Kidney (tissue), 14 donors: ENCODE results near the gene COL26A1. TPM values are rescaled to one million over a fixed set of nuclear protein-coding genes. Genes with fewer than 3 reads are reported as not detected.

Experiments
- DNase-seq, 5 donors: peaks; one replicate each; pipeline ENCODE4 v3.0.0-alpha.2; 2013 to 2020
- FAIRE-seq: peaks from 2 replicates; lab custom pipeline; 2012; peaks lifted over from hg19 to GRCh38; lab: Jason Lieb, UNC
- H3K27ac ChIP-seq, 2 donors: one replicate each; pipeline ENCODE4 v1.7.0; 2013; ENCODE audit warnings: low read depth in 2 of 2, low read length in 2 of 2, inconsistent platforms in 1 of 2
- H3K27me3 ChIP-seq: one replicate; pipeline ENCODE4 v1.7.1; 2013; ENCODE audit warnings: low read length, inconsistent platforms; ENCODE audit not compliant: control insufficient read depth, insufficient read depth
- H3K36me3 ChIP-seq, 3 donors: one replicate each; pipeline versions ENCODE4 v1.7.0 to v1.7.1; 2013; ENCODE audit warnings: low read length in 3 of 3, control low read depth in 1 of 3, inconsistent platforms in 1 of 3; ENCODE audit not compliant: insufficient read depth in 3 of 3, control insufficient read depth in 2 of 3
- H3K4me1 ChIP-seq, 3 donors: one replicate each; pipeline versions ENCODE4 v1.7.0 to v1.7.1; 2013; ENCODE audit warnings: low read length in 3 of 3, inconsistent platforms in 1 of 3, low read depth in 1 of 3; ENCODE audit not compliant: control insufficient read depth in 2 of 3, insufficient read depth in 2 of 3
- H3K4me3 ChIP-seq, 3 donors: one replicate each; pipeline versions ENCODE4 v1.7.0 to v1.8.1; 2013; ENCODE audit warnings: low read length in 3 of 3, control low read depth in 1 of 3, inconsistent platforms in 1 of 3
- H3K9ac ChIP-seq, 3 donors: one replicate each; pipeline versions ENCODE4 v1.7.0 to v1.7.1; 2013; ENCODE audit warnings: low read length in 3 of 3, control low read depth in 1 of 3, inconsistent platforms in 1 of 3
- H3K9me3 ChIP-seq, 3 donors: one replicate each; pipeline versions ENCODE4 v1.7.0 to v1.7.1; 2013; ENCODE audit warnings: low read length in 3 of 3, control low read depth in 1 of 3, inconsistent platforms in 1 of 3; ENCODE audit not compliant: control insufficient read depth in 2 of 3, insufficient read depth in 1 of 3
- intact Hi-C: fragments of 100-400 bp; cut with DNase I; formaldehyde crosslinking; loops from one replicate; pipeline ENCODE4 v1.11.1; 2022
- polyA plus RNA-seq: library from polyadenylated mRNA; stranded (reverse); fragments of 350-450 nt; fragmentation: Illumina TruSeq; extraction: RNeasy Lipid Tissue Mini Kit (QIAGEN cat#74804); gene quantifications from one replicate; pipeline ENCODE4 v1.2.3, GENCODE V29; 2014; ENCODE audit warnings: low read depth, low replicate concordance; ENCODE audit not compliant: insufficient read depth
- total RNA-seq: library from RNA; stranded (reverse); fragmentation: NEBNext Ultra II Directional; extraction: Animal tissue kit (Norgen Biotek cat#: 25700); gene quantifications from one replicate; pipeline ENCODE4 v1.2.1, GENCODE V29; 2021
- TF ChIP-seq, protein P1 (sequence below): IDR thresholded peaks from 3 replicates; pipeline ENCODE4 v1.5.1; 2012; ENCODE audit warnings: mild to moderate bottlenecking, moderate library complexity, borderline replicate concordance; ENCODE audit not compliant: insufficient read depth; ENCODE audit errors: extremely low read depth
- donor health status: control.
- donor health status: control.
- donor health status: control.
- donor health status: control.
- donor health status: control.
- donor health status: DM: yes; HTN: yes; CAD: no.
- donor health status: Normal renal cell carcinoma (clear cell type).

Gene COL26A1
- total and polyA plus RNA-seq, 2 donors from 2014 or later = 1.2 to 3.5 TPM

DNA sequence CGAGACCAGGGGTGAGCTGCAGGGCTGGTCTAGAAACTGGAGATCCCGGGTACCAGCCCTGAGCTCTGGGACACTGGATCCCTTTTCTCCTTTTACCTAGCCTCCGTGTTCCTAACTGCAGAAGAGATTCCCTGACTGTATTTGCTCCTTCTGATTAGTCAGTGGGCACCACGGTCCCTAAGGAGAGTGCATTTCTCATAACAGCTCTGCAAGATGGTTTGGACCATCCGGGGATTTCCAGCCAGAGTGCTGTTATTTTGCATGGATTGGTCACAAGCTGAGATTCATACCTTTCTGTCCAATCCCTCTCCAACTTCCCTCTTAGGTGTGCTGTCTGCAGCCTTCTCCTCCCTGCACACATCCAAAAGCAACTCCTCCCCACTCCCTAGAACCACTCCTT lies 143.9 kb downstream of the COL26A1 start:
- H3K27me3 ChIP-seq = no peaks in the 10 kb centered on the region
- intact Hi-C loops = no loop called here
- no peak for DNase-seq
- H3K9me3 ChIP-seq = no peaks in the 10 kb centered on the region
- no peak overlapping the region for H3K9ac ChIP-seq
- no peak for FAIRE-seq
- no peak overlapping the region for H3K27ac ChIP-seq
- H3K4me1 ChIP-seq = no peaks in the 10 kb centered on the region
- no peak overlapping the region for H3K4me3 ChIP-seq
- TF ChIP-seq, protein P1, sequence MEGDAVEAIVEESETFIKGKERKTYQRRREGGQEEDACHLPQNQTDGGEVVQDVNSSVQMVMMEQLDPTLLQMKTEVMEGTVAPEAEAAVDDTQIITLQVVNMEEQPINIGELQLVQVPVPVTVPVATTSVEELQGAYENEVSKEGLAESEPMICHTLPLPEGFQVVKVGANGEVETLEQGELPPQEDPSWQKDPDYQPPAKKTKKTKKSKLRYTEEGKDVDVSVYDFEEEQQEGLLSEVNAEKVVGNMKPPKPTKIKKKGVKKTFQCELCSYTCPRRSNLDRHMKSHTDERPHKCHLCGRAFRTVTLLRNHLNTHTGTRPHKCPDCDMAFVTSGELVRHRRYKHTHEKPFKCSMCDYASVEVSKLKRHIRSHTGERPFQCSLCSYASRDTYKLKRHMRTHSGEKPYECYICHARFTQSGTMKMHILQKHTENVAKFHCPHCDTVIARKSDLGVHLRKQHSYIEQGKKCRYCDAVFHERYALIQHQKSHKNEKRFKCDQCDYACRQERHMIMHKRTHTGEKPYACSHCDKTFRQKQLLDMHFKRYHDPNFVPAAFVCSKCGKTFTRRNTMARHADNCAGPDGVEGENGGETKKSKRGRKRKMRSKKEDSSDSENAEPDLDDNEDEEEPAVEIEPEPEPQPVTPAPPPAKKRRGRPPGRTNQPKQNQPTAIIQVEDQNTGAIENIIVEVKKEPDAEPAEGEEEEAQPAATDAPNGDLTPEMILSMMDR = no peak
- H3K36me3 ChIP-seq = no peaks in the 10 kb centered on the region

GRCh38 chr7:101507327-101507726 lies 144.7 kb downstream of the COL26A1 start:
- no peaks in the 10 kb centered on the region for H3K27me3 ChIP-seq
- H3K36me3 ChIP-seq = no peaks in the 10 kb centered on the region
- TF ChIP-seq, protein P1 = no peak
- H3K9ac ChIP-seq = peak overlapping the region in 1 of 3 donors; percentile 27
- no peaks in the 10 kb centered on the region for H3K9me3 ChIP-seq
- intact Hi-C loops = no loop called here
- H3K4me1 ChIP-seq = no peaks in the 10 kb centered on the region
- DNase-seq = no peak
- FAIRE-seq = no peak
- H3K4me3 ChIP-seq = peak overlapping the region in 1 of 3 donors; percentile 21
- no peak overlapping the region for H3K27ac ChIP-seq

DNA sequence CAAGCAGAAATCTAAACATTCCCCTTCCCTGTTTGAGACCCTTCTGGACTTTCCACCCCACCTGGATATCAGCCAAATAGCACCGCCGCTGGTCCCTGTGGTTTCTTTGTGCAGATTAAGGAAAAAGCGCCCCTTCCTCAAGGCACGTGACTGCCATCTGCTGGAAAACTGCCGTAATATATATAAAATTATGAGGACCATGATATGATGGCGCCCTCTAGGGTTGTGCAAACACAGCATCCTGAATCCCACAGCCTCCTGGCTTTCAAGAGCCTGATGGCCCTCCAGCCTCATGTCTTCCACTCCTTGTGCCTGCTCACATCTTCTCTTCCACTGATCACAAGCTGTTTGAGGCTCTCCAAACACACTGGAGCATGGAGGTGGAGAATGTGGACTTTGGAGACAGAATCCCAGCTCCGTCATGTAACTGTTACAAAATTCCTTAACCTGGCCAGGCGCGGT lies 145.1 kb downstream of the COL26A1 start:
- DNase-seq (peak in 4 of 5 donors; percentile 88 to 97 (median 92)), FAIRE-seq (no peak)
- no peaks in the 10 kb centered on the region for H3K4me1 ChIP-seq
- no peak overlapping the region for H3K27ac ChIP-seq
- no peaks in the 10 kb centered on the region for H3K27me3 ChIP-seq
- H3K36me3 ChIP-seq = no peaks in the 10 kb centered on the region
- peak overlapping the region in 1 of 3 donors; percentile 21 for H3K4me3 ChIP-seq
- H3K9me3 ChIP-seq = no peaks in the 10 kb centered on the region
- TF ChIP-seq, protein P1 = peak; percentile 58
- H3K9ac ChIP-seq = peak overlapping the region in 1 of 3 donors; percentile 27
- intact Hi-C loops = no loop called here

GRCh38 chr7:101510297-101510696 lies 147.6 kb downstream of the COL26A1 start:
- intact Hi-C loops = no loop called here
- Histone ChIP-seq H3K27ac (no peak overlapping the region), H3K4me3 (no peak overlapping the region), H3K9ac (no peak overlapping the region), H3K4me1 (no peaks in the 10 kb centered on the region), H3K36me3 (no peaks in the 10 kb centered on the region), H3K27me3 (no peaks in the 10 kb centered on the region), H3K9me3 (no peaks in the 10 kb centered on the region)
- no peak for FAIRE-seq
- DNase-seq = no peak
- TF ChIP-seq, protein P1 = no peak
